DOHH2 (cell line): ENCODE measurements around the gene ARL15.

Experiments
- H3F3A ChIP-seq: fragments of 200-600 bp; sonication (generic), shearing (Covaris generic); 2 replicates; pipeline ENCODE4 v1.6.0; 2016; ENCODE audit warnings: antibody characterized with exemption, mild to moderate bottlenecking; ENCODE audit not compliant: control insufficient read depth, insufficient read depth
- H3K27ac ChIP-seq: fragments of 200-600 bp; sonication (generic); 2 replicates; pipeline ENCODE4 v1.5.1; 2014; ENCODE audit warnings: low read depth, mild to moderate bottlenecking, low read length, moderate library complexity
- H3K27me3 ChIP-seq: fragments of 200-600 bp; sonication (generic); 2 replicates; pipeline ENCODE4 v1.6.1; 2014; ENCODE audit warnings: mild to moderate bottlenecking, low read length, mixed read lengths; ENCODE audit not compliant: control insufficient read depth
- H3K36me3 ChIP-seq: fragments of 200-600 bp; sonication (generic); 2 replicates; pipeline ENCODE4 v1.6.1; 2014; ENCODE audit warnings: mild to moderate bottlenecking, low read length, moderate library complexity, mixed read lengths; ENCODE audit not compliant: control insufficient read depth
- H3K4me1 ChIP-seq: fragments of 200-600 bp; sonication (generic); 2 replicates; pipeline ENCODE4 v1.6.1; 2014; ENCODE audit warnings: mild to moderate bottlenecking, low read length, mixed read lengths; ENCODE audit not compliant: control insufficient read depth
- H3K4me2 ChIP-seq: fragments of 200-600 bp; sonication (generic); 2 replicates; pipeline ENCODE4 v1.6.0; 2014; ENCODE audit warnings: mild to moderate bottlenecking, low read length, moderate library complexity
- H3K4me3 ChIP-seq: fragments of 200-600 bp; sonication (generic); 2 replicates; pipeline ENCODE4 v1.5.1; 2014; ENCODE audit warnings: mild to moderate bottlenecking, low read length, mixed read lengths
- H3K79me2 ChIP-seq: fragments of 200-600 bp; sonication (generic); 2 replicates; pipeline ENCODE4 v1.6.1; 2014; ENCODE audit warnings: mild to moderate bottlenecking, low read length, mixed read lengths; ENCODE audit not compliant: control insufficient read depth
- H3K9me2 ChIP-seq: fragments of 200-600 bp; sonication (generic); replicated peaks from 2 replicates; pipeline ENCODE4 v1.6.1; 2014; ENCODE audit warnings: mild to moderate bottlenecking, low read length, mixed read lengths; ENCODE audit not compliant: control insufficient read depth
- H3K9me3 ChIP-seq: fragments of 200-600 bp; sonication (generic); 2 replicates; pipeline ENCODE4 v1.6.1; 2014; ENCODE audit warnings: antibody characterized with exemption, low read length, mixed read lengths; ENCODE audit not compliant: control insufficient read depth, insufficient read depth
- H4K20me1 ChIP-seq: fragments of 200-600 bp; sonication (generic); 2 replicates; pipeline ENCODE4 v1.6.0; 2014; ENCODE audit warnings: low read depth, mild to moderate bottlenecking, antibody characterized with exemption, low read length, moderate library complexity; ENCODE audit not compliant: control insufficient read depth, insufficient read depth
- EZH2phosphoT487 ChIP-seq: fragments of 200-600 bp; sonication (generic); IDR thresholded peaks from 2 replicates; pipeline ENCODE4 v1.6.1; 2017; ENCODE audit warnings: borderline replicate concordance, mild to moderate bottlenecking, antibody characterized with exemption, low read length, moderate library complexity, mixed read lengths
- TF ChIP-seq, protein P1 (sequence below): fragments of 200-600 bp; sonication (generic); IDR thresholded peaks from one replicate; pipeline ENCODE4 v1.5.1; 2014; ENCODE audit warnings: antibody characterized with exemption, mild to moderate bottlenecking, low read depth, low read length; ENCODE audit not compliant: poor library complexity, severe bottlenecking

ARL15 gene

DNA sequence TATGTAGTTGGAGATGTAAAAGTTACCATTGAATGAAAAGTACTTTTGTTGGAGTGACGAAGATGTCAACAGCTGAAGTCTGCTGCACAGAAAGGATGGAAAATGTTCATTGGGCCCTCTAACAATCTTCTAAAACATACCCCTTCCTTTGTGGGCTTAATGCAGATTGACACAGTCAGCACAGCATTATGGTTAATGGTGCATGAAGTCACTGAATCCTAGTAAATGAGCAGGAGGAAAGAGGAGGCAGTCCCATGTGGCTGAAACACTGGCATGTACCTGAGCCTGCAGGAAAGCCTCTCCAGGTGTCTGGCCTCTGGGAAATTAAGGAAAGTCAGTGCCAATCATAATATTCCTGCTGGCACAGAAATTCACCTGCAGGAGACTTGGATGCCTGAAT, 153.8 kb downstream of the ARL15 start:
- Histone ChIP-seq H3K9me2 (no peaks in the 10 kb centered on the region), H3K4me1 (no peaks in the 10 kb centered on the region), H3K79me2 (no peaks in the 10 kb centered on the region), H3K27me3 (no peaks in the 10 kb centered on the region), H3K9me3 (no peaks in the 10 kb centered on the region), H3K4me3 (no peak overlapping the region), H3K27ac (no peak overlapping the region), H3F3A (no peaks in the 10 kb centered on the region), H4K20me1 (no peaks in the 10 kb centered on the region), H3K36me3 (no peaks in the 10 kb centered on the region), H3K4me2 (no peak overlapping the region)
- no peak for TF ChIP-seq EZH2phosphoT487
- TF ChIP-seq, protein P1, sequence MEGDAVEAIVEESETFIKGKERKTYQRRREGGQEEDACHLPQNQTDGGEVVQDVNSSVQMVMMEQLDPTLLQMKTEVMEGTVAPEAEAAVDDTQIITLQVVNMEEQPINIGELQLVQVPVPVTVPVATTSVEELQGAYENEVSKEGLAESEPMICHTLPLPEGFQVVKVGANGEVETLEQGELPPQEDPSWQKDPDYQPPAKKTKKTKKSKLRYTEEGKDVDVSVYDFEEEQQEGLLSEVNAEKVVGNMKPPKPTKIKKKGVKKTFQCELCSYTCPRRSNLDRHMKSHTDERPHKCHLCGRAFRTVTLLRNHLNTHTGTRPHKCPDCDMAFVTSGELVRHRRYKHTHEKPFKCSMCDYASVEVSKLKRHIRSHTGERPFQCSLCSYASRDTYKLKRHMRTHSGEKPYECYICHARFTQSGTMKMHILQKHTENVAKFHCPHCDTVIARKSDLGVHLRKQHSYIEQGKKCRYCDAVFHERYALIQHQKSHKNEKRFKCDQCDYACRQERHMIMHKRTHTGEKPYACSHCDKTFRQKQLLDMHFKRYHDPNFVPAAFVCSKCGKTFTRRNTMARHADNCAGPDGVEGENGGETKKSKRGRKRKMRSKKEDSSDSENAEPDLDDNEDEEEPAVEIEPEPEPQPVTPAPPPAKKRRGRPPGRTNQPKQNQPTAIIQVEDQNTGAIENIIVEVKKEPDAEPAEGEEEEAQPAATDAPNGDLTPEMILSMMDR, result no peak

DNA sequence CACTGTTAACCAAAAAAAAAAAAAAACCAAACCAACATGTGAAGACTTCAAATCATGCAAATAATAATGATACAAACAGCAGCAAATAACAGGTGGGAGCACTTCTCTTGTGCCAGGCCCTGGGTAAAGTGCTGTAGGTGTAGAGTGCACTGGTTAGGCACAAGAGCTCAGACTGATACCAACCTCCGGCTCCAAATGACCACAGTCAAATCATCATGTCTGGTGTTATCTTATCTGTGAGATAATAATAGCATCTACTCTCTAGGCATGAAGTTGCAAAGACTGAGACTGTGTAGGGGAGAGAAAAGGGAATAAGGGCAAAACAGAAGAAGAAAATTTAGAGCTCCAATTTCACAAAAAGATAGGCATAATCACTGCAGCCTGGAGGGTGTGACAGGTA, 159.5 kb downstream of the ARL15 start:
- TF ChIP-seq EZH2phosphoT487, result no peak
- TF ChIP-seq, protein P1, result no peak

DNA sequence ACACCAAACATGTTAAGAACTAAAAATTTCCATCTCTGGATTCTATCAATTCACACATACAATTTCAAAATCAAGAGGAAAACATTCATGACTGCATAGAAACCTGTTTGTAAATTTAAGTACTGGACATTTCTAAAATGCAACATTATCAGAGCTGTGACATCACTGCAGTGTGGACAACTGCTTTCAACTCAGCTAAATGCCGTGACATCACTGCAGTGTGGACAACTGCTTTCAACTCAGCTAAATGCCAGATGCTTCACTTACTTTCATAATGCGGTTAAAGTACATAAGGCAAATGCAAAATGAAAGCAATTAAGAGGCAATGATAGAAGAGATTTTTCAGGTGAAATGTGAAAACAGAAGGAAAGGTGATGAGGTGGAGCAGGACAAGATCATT, 161.5 kb downstream of the ARL15 start:
- Histone ChIP-seq H3F3A (no peaks in the 10 kb centered on the region), H3K4me1 (no peaks in the 10 kb centered on the region), H3K27me3 (no peaks in the 10 kb centered on the region), H3K36me3 (no peaks in the 10 kb centered on the region), H3K9me2 (no peaks in the 10 kb centered on the region; the same call in 1 of the 2 replicates), H3K9me3 (no peaks in the 10 kb centered on the region), H4K20me1 (no peaks in the 10 kb centered on the region), H3K27ac (no peak overlapping the region), H3K79me2 (no peaks in the 10 kb centered on the region), H3K4me3 (no peak overlapping the region), H3K4me2 (no peak overlapping the region)
- no peak for TF ChIP-seq EZH2phosphoT487
- TF ChIP-seq, protein P1, result no peak

More for the DNA sequence above, 159.5 kb downstream of the ARL15 start:
- H4K20me1 ChIP-seq, result no peaks in the 10 kb centered on the region
- no peaks in the 10 kb centered on the region for H3K79me2 ChIP-seq
- H3K9me2 ChIP-seq, result no peaks in the 10 kb centered on the region; the same call in 1 of the 2 replicates
- no peak overlapping the region for H3K4me2 ChIP-seq
- H3K9me3 ChIP-seq, result no peaks in the 10 kb centered on the region
- H3K36me3 ChIP-seq, result no peaks in the 10 kb centered on the region
- H3K4me1 ChIP-seq, result no peaks in the 10 kb centered on the region
- no peaks in the 10 kb centered on the region for H3K27me3 ChIP-seq
- no peaks in the 10 kb centered on the region for H3F3A ChIP-seq
- H3K4me3 ChIP-seq, result no peak overlapping the region
- H3K27ac ChIP-seq, result no peak overlapping the region
